Liver (tissue), 3 donors: ENCODE measurements around the gene AKAP7.

ENCODE experiments used
- SP1 ChIP-seq: IDR thresholded peaks from 2 replicates; pipeline ENCODE4 v1.6.1; 2018; ENCODE audit warnings: antibody characterized with exemption, mild to moderate bottlenecking
- TF ChIP-seq, protein P1 (sequence below): fragments of 150-350 bp; IDR thresholded peaks from 2 replicates; pipeline ENCODE4 v1.5.1; 2017; ENCODE audit warnings: improper control_type of control experiment, low read depth, low read length; ENCODE audit not compliant: missing input control
- TF ChIP-seq, protein P2 (sequence below): IDR thresholded peaks from 2 replicates; pipeline ENCODE4 v1.6.1; 2016; ENCODE audit warnings: antibody characterized with exemption
- donor health status: healthy.
- donor health status: healthy.

DNA sequence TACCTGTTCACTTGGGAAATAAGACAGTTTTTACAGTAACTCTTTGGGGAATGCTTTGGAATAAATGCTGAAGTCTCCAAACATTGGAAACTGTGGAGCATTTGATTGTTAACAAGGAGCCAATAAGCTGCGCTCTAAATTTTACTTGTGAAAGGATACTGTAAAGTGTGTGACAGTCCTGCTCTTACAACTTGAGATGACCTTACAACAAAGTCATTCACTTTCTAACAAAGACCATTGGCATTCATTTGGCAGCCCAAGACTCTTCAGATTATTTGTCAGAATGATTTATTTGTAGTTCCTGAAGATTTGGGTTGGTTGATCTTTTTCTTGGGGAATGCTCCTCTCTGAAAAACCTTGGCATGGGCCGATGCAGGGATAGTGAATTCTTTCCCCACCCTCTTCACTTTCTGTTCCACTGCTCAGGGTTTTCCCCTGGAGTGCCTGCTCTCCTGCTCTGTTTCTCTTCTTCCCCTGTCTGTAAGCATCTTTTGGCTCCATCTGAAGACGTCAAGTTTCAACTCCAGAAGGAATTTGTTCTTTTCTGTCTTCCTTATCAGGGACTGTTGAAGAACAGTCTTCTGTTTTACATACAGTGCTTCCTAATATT lies 116.4 kb downstream of the AKAP7 start:
- TF ChIP-seq, protein P1, sequence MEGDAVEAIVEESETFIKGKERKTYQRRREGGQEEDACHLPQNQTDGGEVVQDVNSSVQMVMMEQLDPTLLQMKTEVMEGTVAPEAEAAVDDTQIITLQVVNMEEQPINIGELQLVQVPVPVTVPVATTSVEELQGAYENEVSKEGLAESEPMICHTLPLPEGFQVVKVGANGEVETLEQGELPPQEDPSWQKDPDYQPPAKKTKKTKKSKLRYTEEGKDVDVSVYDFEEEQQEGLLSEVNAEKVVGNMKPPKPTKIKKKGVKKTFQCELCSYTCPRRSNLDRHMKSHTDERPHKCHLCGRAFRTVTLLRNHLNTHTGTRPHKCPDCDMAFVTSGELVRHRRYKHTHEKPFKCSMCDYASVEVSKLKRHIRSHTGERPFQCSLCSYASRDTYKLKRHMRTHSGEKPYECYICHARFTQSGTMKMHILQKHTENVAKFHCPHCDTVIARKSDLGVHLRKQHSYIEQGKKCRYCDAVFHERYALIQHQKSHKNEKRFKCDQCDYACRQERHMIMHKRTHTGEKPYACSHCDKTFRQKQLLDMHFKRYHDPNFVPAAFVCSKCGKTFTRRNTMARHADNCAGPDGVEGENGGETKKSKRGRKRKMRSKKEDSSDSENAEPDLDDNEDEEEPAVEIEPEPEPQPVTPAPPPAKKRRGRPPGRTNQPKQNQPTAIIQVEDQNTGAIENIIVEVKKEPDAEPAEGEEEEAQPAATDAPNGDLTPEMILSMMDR = no peak
- no peak for TF ChIP-seq SP1
- TF ChIP-seq, protein P2, sequence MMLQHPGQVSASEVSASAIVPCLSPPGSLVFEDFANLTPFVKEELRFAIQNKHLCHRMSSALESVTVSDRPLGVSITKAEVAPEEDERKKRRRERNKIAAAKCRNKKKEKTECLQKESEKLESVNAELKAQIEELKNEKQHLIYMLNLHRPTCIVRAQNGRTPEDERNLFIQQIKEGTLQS = no peak
